GM21447 (cell line): ENCODE measurements around the gene SLC18A3.

Source experiments
- ATAC-seq: cut with Tn5 transposase; IDR thresholded peaks from one replicate; pipeline ENCODE4 v1.9.1; 2021; ENCODE audit not compliant: unreplicated experiment

Gene SLC18A3

GRCh38 chr10:49625411-49625810, 15.3 kb downstream of the SLC18A3 start:
- ATAC-seq, result no peak

GRCh38 chr10:49627038-49627437, 16.9 kb downstream of the SLC18A3 start:
- ATAC-seq, result no peak

- no peak for ATAC-seq
Observed at GRCh38 chr10:49627644-49628247, 17.6 kb downstream of the SLC18A3 start.

- ATAC-seq, result no peak
Observed at GRCh38 chr10:49628599-49628998, 18.5 kb downstream of the SLC18A3 start.

GRCh38 chr10:49629431-49629881, 19.3 kb downstream of the SLC18A3 start:
- ATAC-seq, result no peak

GRCh38 chr10:49631975-49632374, 21.9 kb downstream of the SLC18A3 start:
- ATAC-seq, result no peak

GRCh38 chr10:49632406-49633317, 22.6 kb downstream of the SLC18A3 start:
- no peak for ATAC-seq

- ATAC-seq, result no peak
Observed at GRCh38 chr10:49633327-49634068, 23.4 kb downstream of the SLC18A3 start.

GRCh38 chr10:49634069-49634660, 24.1 kb downstream of the SLC18A3 start:
- ATAC-seq, result no peak

- no peak for ATAC-seq
Observed at GRCh38 chr10:49642311-49642710, 32.2 kb downstream of the SLC18A3 start.

GRCh38 chr10:49643241-49644034, 33.3 kb downstream of the SLC18A3 start:
- no peak for ATAC-seq

- no peak for ATAC-seq
Observed at GRCh38 chr10:49644035-49644646, 34.0 kb downstream of the SLC18A3 start.

GRCh38 chr10:49645417-49645816, 35.3 kb downstream of the SLC18A3 start:
- ATAC-seq, result no peak

GRCh38 chr10:49645871-49646870, 36.1 kb downstream of the SLC18A3 start:
- ATAC-seq, result no peak

GRCh38 chr10:49647554-49647953, 37.4 kb downstream of the SLC18A3 start:
- no peak for ATAC-seq

GRCh38 chr10:49647985-49648795, 38.1 kb downstream of the SLC18A3 start:
- no peak for ATAC-seq

- ATAC-seq, result peak; percentile 62
Observed at GRCh38 chr10:49649294-49649693, 39.2 kb downstream of the SLC18A3 start.
